AG10803 (cell line): ENCODE data around the gene PSIP1.

Source experiments
- DNase-seq: peaks from one replicate; pipeline ENCODE4 v3.0.0; 2010; ENCODE audit warnings: low read depth
- H3K4me3 ChIP-seq: 2 replicates; pipeline ENCODE4 v1.5.1; 2011; ENCODE audit warnings: mild to moderate bottlenecking, low read length, control low read depth
- TF ChIP-seq, protein P1 (sequence below): conservative IDR thresholded peaks from 2 replicates; pipeline ENCODE4 v1.5.1; 2011; ENCODE audit warnings: mild to moderate bottlenecking, low read length, control low read depth, inconsistent platforms

PSIP1 gene

DNA sequence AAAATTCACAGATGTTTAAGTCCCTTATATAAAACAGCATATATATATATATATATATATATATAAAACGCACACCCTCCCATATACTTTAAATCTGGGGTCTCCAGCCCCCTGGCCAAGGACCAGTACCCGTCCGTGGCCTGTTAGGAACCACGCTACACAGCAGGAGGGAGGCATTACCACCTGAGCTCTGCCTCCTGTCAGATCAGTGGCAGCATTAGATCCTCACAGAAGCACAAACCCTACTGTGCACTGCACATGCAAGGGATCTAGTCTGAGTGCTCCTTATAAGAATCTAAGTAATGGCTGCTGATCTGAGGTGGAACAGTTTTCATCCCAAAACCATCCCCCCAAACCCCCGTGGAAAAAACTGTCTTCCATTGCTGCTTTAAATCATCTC, 9.0 kb downstream of the PSIP1 start:
- TF ChIP-seq, protein P1, sequence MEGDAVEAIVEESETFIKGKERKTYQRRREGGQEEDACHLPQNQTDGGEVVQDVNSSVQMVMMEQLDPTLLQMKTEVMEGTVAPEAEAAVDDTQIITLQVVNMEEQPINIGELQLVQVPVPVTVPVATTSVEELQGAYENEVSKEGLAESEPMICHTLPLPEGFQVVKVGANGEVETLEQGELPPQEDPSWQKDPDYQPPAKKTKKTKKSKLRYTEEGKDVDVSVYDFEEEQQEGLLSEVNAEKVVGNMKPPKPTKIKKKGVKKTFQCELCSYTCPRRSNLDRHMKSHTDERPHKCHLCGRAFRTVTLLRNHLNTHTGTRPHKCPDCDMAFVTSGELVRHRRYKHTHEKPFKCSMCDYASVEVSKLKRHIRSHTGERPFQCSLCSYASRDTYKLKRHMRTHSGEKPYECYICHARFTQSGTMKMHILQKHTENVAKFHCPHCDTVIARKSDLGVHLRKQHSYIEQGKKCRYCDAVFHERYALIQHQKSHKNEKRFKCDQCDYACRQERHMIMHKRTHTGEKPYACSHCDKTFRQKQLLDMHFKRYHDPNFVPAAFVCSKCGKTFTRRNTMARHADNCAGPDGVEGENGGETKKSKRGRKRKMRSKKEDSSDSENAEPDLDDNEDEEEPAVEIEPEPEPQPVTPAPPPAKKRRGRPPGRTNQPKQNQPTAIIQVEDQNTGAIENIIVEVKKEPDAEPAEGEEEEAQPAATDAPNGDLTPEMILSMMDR, result no peak
- DNase-seq, result no peak

DNA sequence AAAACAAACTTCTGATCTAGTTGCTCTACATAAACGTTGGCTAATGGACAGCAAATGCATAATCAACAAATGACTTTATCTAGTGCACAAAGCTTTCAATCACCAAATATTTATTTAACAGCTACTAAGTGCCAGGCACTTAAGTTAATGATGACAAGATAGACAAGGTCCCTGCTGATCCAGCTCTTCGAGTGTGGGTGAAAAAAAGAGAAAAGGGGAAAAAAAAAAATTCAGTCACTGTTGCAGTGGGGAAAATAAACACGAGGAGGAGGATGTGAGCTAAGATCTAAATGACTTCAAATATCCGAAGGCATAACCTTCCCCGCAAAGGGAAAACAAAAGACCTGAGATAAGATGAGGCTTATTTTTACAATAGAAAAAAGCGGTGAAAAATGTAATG, 9.6 kb downstream of the PSIP1 start:
- no peak overlapping the region for H3K4me3 ChIP-seq
- TF ChIP-seq, protein P1, result no peak
- no peak for DNase-seq

More for the DNA sequence above, 9.0 kb downstream of the PSIP1 start:
- no peak overlapping the region for H3K4me3 ChIP-seq

DNA sequence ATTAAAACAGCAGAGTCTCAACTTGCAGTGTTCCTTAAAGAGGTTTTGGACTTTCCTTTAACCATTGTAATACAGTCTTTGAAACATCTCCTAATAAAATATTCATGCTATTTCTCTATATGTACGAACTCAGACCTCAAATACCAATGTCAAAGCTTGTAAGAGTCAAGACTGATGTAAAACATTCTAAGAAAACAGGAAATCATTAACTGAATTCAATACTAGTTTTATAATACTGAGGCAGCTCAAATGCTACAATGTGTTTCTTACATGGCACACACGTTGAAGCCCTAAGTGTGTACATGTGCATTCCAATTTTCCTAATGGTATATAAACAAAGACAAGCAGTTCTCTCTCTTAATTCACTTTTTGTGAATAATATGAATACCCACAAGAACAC, 11.6 kb downstream of the PSIP1 start:
- DNase-seq, result no peak
- no peak overlapping the region for H3K4me3 ChIP-seq
- TF ChIP-seq, protein P1, result no peak

DNA sequence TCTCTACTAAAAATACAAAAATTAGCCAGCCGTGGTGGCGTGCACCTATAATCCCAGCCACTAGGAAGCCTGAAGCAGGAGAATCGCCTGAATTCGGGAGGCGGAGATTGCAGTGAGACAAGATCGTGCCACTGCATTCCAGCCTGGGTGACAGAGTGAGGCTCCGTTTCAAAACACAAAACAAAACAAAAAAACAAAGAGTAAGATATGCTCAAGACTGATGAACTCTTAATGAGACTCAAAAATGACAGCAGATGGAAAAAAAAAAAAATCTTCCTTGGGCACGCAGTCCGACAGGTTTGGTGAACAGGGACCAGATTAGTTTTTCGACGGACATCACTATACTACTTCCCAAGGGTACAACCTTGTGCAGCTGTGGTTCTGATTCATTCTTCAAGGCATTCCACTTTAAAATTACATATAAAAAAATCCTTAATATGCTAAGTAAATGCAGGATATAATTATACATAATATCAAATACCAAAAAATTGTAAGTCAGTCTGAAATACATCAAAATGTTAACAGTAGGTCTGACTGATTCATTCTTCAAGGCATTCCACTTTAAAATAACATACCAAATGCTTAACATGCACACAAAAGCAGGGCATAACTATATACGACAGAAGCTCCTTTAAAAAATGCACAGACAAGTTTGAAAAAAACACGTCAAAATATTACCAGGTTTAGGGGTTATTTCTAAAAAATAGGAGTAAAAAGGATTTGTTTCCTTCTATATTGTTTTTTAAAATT, 12.3 kb downstream of the PSIP1 start:
- TF ChIP-seq, protein P1, result no peak
- H3K4me3 ChIP-seq, result no peak overlapping the region
- no peak for DNase-seq

DNA sequence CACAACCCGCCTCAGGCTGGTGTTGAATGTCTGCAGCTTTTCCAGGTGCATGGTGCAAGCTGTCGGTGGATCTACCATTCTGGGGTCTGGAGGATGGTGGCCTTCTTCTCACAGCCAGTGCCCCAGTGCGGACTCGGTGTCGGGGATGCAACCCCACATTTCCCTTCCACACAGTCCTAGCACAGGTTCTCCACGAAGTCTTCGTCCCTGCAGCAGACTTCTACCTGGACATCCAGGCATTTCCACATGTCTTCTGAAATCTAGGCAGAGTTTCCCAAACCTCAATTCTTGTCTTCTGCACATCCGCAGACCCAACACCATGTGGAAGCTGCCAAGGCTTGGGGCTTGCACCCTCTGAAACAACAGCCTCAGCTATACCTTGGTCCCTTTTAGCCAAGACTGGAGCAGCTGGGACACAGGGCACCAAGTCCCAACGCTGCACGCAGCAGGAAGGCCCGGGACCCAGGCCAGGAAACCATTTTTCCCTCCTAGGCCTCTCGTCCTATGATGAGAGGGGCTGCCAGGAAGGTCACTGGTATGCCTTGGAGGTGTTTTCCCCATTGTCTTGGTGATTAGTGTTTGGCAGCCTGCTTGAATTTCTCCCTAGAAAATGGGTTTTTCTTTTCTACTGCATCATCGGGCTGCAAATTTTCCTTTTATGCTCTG, 18.2 kb downstream of the PSIP1 start:
- TF ChIP-seq, protein P1, result no peak
- no peak for DNase-seq
- no peak overlapping the region for H3K4me3 ChIP-seq

GRCh38 chr9:15491950-15492349, 18.8 kb downstream of the PSIP1 start:
- DNase-seq, result no peak
- no peak overlapping the region for H3K4me3 ChIP-seq
- TF ChIP-seq, protein P1, result no peak
